Nucleus accumbens (tissue), 56 donors: ENCODE measurements around the gene ALX4.

Experiments
- DNase-seq, 56 donors: peaks; one replicate each; lab custom pipeline; 2025; lab: John Stamatoyannopoulos, UW

The ALX4 gene

GRCh38 chr11:44270403-44271273, 39.3 kb downstream of the ALX4 start:
- DNase-seq, result no peak

GRCh38 chr11:44269369-44270351, 40.3 kb downstream of the ALX4 start:
- DNase-seq, result no peak

GRCh38 chr11:44268614-44269080, 41.3 kb downstream of the ALX4 start:
- DNase-seq, result no peak

GRCh38 chr11:44267750-44268613, 42.0 kb downstream of the ALX4 start:
- DNase-seq, result no peak

GRCh38 chr11:44267006-44267749, 42.8 kb downstream of the ALX4 start:
- no peak for DNase-seq

- no peak for DNase-seq
Observed at GRCh38 chr11:44266056-44266780, 43.7 kb downstream of the ALX4 start.

- no peak for DNase-seq
Observed at GRCh38 chr11:44264761-44265160, 45.2 kb downstream of the ALX4 start.

GRCh38 chr11:44264438-44264749, 45.5 kb downstream of the ALX4 start:
- DNase-seq, result no peak

- no peak for DNase-seq
Observed at GRCh38 chr11:44263738-44264437, 46.1 kb downstream of the ALX4 start.

- no peak for DNase-seq
Observed at GRCh38 chr11:44261800-44262591, 47.9 kb downstream of the ALX4 start.

- DNase-seq, result no peak
Observed at GRCh38 chr11:44260081-44260480, 49.9 kb downstream of the ALX4 start.

GRCh38 chr11:44258839-44259420, 51.0 kb downstream of the ALX4 start:
- no peak for DNase-seq

GRCh38 chr11:44258190-44258489, 51.8 kb downstream of the ALX4 start:
- no peak for DNase-seq

GRCh38 chr11:44257338-44258189, 52.4 kb downstream of the ALX4 start:
- DNase-seq, result no peak

GRCh38 chr11:44256673-44257291, 53.2 kb downstream of the ALX4 start:
- no peak for DNase-seq
